Activated CD4-positive, CD25-positive, alpha-beta regulatory T cell treated with anti-CD3 and anti-CD28 coated beads, Interleukin-2, amount 50 U/mL, for 16 hours (primary cell): ENCODE data around the gene MAB21L1.

Source experiments
- DNase-seq: peaks from one replicate; pipeline ENCODE4 v3.0.0-alpha.2; 2020; ENCODE audit warnings: low read depth, low spot score

Gene MAB21L1

GRCh38 chr13:35479706-35480105 lies 3.2 kb upstream of the MAB21L1 start:
- no peak for DNase-seq

- no peak for DNase-seq
Measured at GRCh38 chr13:35479038-35479492, 2.6 kb upstream of the MAB21L1 start.

- no peak for DNase-seq
Measured at GRCh38 chr13:35478271-35479037, 2.0 kb upstream of the MAB21L1 start.

- DNase-seq: no peak
Measured at GRCh38 chr13:35477386-35477946, 977 bp upstream of the MAB21L1 start.

- no peak for DNase-seq
Measured at GRCh38 chr13:35475212-35475959, 1.1 kb downstream of the MAB21L1 start.

- DNase-seq: no peak
Measured at GRCh38 chr13:35474496-35475211, 1.8 kb downstream of the MAB21L1 start.

- DNase-seq: no peak
Measured at GRCh38 chr13:35473802-35474201, 2.7 kb downstream of the MAB21L1 start.

- DNase-seq: no peak
Measured at GRCh38 chr13:35473206-35473775, 3.2 kb downstream of the MAB21L1 start.

GRCh38 chr13:35472323-35472881 lies 4.1 kb downstream of the MAB21L1 start:
- DNase-seq: no peak

- DNase-seq: no peak
Measured at GRCh38 chr13:35471706-35472322, 4.7 kb downstream of the MAB21L1 start.

GRCh38 chr13:35470671-35471661 lies 5.5 kb downstream of the MAB21L1 start:
- DNase-seq: no peak

GRCh38 chr13:35469806-35470525 lies 6.5 kb downstream of the MAB21L1 start:
- DNase-seq: no peak

- DNase-seq: no peak
Measured at GRCh38 chr13:35468195-35468594, 8.3 kb downstream of the MAB21L1 start.

- no peak for DNase-seq
Measured at GRCh38 chr13:35465371-35465770, 11.1 kb downstream of the MAB21L1 start.

GRCh38 chr13:35460061-35460460 lies 16.4 kb downstream of the MAB21L1 start:
- DNase-seq: no peak

GRCh38 chr13:35457258-35457657 lies 19.2 kb downstream of the MAB21L1 start:
- no peak for DNase-seq

- no peak for DNase-seq
Measured at GRCh38 chr13:35455022-35455421, 21.5 kb downstream of the MAB21L1 start.

- DNase-seq: no peak
Measured at GRCh38 chr13:35449821-35450220, 26.7 kb downstream of the MAB21L1 start.

GRCh38 chr13:35448465-35448864 lies 28.0 kb downstream of the MAB21L1 start:
- no peak for DNase-seq
